Stomach (tissue), 9 donors: ENCODE results near the gene ANKRD44. TPM values are rescaled to one million over a fixed set of nuclear protein-coding genes. Genes with fewer than 3 reads are reported as not detected.

Source experiments
- DNase-seq, 2 donors: peaks; one replicate each; pipeline versions ENCODE4 v3.0.0 to v3.0.0-alpha.2; 2013 to 2019
- H3K27ac ChIP-seq, 5 donors: fragments of 200-600 bp in 4 of 5; sonication (generic) in 4 of 5; one replicate each; pipeline ENCODE4 v1.5.1; 2013 to 2019; ENCODE audit warnings: mild to moderate bottlenecking in 1 of 5, moderate library complexity in 1 of 5
- H3K27me3 ChIP-seq, 3 donors: fragments of 200-600 bp; sonication (generic); one replicate each; pipeline ENCODE4 v1.5.1; 2017 to 2019; ENCODE audit warnings: mixed run types in 1 of 3
- H3K36me3 ChIP-seq, 4 donors: fragments of 200-600 bp; sonication (generic); 1 replicate in 3 of 4; 2 replicates in 1 of 4; pipeline ENCODE4 v1.5.1; 2016 to 2019
- H3K4me1 ChIP-seq, 4 donors: fragments of 200-600 bp; sonication (generic); one replicate each; pipeline ENCODE4 v1.5.1; 2016 to 2019
- H3K4me3 ChIP-seq, 4 donors: fragments of 200-600 bp; sonication (generic) in 3 of 4; one replicate each; pipeline ENCODE4 v1.5.1; 2016 to 2019; ENCODE audit warnings: mild to moderate bottlenecking in 1 of 4
- H3K9me3 ChIP-seq, 4 donors: fragments of 200-600 bp; sonication (generic); one replicate each; pipeline ENCODE4 v1.5.1; 2016 to 2019
- EP300 ChIP-seq: sonication (generic); formaldehyde crosslinking; IDR thresholded peaks from one replicate; pipeline ENCODE4 v1.6.1; 2017; ENCODE audit warnings: antibody characterized with exemption
- POLR2A ChIP-seq, 4 donors: fragments of 450-650 bp; IDR thresholded peaks; one replicate each; pipeline ENCODE4 v1.6.1; 2016; ENCODE audit warnings: antibody characterized with exemption in 4 of 4, control low read depth in 2 of 4, mild to moderate bottlenecking in 1 of 4, moderate library complexity in 1 of 4
- POLR2AphosphoS5 ChIP-seq, 3 donors: sonication (generic); formaldehyde crosslinking; IDR thresholded peaks; one replicate each; pipeline ENCODE4 v1.6.1; 2016; ENCODE audit warnings: antibody characterized with exemption in 3 of 3
- WGBS, 5 donors: extraction: QIAGEN DNeasy Blood & Tissue Kit in 3 of 5; methylation state at CpG; one replicate each; pipeline versions ENCODE4 v1.1.5 to v1.1.7; 2013 to 2018; 5-methylcytosine and 5-hydroxymethylcytosine counted together
- intact Hi-C: fragments of 100-400 bp; cut with DNase I; formaldehyde crosslinking; loops from one replicate; pipeline ENCODE4 v1.15.1; 2023; ENCODE audit warnings: low total_unique reads
- polyA plus RNA-seq, 3 donors: library from polyadenylated mRNA; stranded (reverse); fragments of 200-250 nt; gene quantifications; one replicate each; pipeline ENCODE4 v1.2.3, GENCODE V29; 2013
- total RNA-seq, 5 donors: library from RNA; depleted of rRNA; stranded (reverse); fragments of >200 nt; gene quantifications; one replicate each; pipeline versions ENCODE4 v1.1.0 to v1.2.3, GENCODE V29; 2014 to 2016
- TF ChIP-seq, protein P1 (sequence below), 7 experiments: fragments of 450-650 bp in 4 of 7; fragments of 200-600 bp in 3 of 7; sonication (generic) in 3 of 7; IDR thresholded peaks; one replicate each; pipeline ENCODE4 v1.5.1; 2016 to 2019; ENCODE audit warnings: antibody characterized with exemption in 7 of 7, control low read depth in 2 of 7, mild to moderate bottlenecking in 1 of 7
- donor health status: healthy with polysubstance abuse.
- donor health status: Bipolar disorder and iron deficiency.
- donor health status: healthy.

ANKRD44 gene
- total and polyA plus RNA-seq, 8 donors, result 1.2 to 58.4 (median 7.0) TPM

DNA sequence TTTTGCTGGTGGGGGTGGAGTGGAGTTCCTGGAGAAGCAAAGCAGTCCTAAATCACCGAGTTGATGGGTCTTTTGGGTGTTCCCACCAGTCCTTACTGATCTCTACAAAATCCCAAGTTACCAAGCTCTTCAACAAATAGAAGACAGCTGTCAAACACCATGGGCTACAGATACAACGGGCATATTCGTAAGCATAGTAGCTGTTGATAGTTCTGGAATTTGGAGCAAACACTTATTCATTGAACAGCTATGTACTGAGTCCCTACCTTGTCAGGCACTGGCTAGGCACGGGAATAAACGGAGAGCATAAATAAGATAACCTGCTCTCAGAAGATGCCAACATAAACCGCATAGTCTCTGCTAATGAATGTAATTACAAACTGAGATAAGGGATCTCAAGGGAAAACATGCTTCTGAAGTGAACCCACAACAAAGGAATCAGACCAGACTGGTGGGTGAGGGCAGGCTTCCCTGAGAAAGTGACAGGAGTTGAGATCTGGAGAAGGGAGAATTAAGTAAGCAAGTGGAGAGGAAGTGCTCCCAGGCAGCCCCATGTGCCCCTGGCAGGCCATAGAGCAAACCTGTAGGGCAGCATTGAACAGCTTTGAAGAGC, 947 bp upstream of the ANKRD44 start:
- Histone ChIP-seq H3K4me3 (peak overlapping the region; percentile 65 to 83 (median 69)), H3K9me3 (no peaks in the 10 kb centered on the region), H3K36me3 (no peaks in the 10 kb centered on the region), H3K27me3 (no peaks in the 10 kb centered on the region), H3K27ac (peak overlapping the region; percentile 21 to 90 (median 87)), H3K4me1 (peaks cover 9 to 48% (median 33%) of the 10 kb centered on the region in 4 donors)
- TF ChIP-seq POLR2A (IDR thresholded peaks at IDR 0.05) (no peak), POLR2AphosphoS5 (IDR thresholded peaks at IDR 0.05) (no peak), EP300 (no peak)
- TF ChIP-seq, protein P1, sequence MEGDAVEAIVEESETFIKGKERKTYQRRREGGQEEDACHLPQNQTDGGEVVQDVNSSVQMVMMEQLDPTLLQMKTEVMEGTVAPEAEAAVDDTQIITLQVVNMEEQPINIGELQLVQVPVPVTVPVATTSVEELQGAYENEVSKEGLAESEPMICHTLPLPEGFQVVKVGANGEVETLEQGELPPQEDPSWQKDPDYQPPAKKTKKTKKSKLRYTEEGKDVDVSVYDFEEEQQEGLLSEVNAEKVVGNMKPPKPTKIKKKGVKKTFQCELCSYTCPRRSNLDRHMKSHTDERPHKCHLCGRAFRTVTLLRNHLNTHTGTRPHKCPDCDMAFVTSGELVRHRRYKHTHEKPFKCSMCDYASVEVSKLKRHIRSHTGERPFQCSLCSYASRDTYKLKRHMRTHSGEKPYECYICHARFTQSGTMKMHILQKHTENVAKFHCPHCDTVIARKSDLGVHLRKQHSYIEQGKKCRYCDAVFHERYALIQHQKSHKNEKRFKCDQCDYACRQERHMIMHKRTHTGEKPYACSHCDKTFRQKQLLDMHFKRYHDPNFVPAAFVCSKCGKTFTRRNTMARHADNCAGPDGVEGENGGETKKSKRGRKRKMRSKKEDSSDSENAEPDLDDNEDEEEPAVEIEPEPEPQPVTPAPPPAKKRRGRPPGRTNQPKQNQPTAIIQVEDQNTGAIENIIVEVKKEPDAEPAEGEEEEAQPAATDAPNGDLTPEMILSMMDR (IDR thresholded peaks at IDR 0.05), result no peak
- intact Hi-C loops, result loop anchor here (5.0 kb wide), 1 partner anchor 119 kb away; no protein-coding TSS in a partner anchor
- 22 to 36% (median 31%) methylated on average over 6 of the region's 6 CpGs for WGBS, 5 donors
- no peak for DNase-seq

DNA sequence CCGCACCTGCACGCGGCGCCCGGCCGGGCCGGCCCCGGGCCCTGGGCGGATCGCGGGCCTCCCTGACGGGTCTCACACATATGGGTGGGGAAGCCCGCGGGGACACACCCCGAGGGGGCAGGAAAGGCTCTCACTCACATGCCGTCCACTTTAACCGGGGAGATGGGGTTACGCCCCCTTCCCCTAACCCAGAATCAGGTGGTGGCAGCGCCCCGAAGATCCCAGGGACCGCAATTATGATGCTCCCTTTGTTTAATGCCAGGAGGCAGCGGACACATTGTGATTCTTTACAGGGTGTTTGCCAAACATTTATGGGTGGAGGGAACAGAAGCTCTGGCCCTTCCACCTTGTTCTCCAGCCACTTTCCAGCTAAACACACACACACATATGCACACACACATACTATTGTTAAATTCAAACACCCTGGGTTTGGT, 424 bp upstream of the ANKRD44 start:
- intact Hi-C loops, result loop anchor here (5.0 kb wide), 1 partner anchor 119 kb away; no protein-coding TSS in a partner anchor
- H3K27ac ChIP-seq, result peak overlapping the region; percentile 87 to 93 (median 88)
- DNase-seq, result no peak
- H3K4me1 ChIP-seq, result peaks cover 14 to 53% (median 35%) of the 10 kb centered on the region in 4 donors
- H3K9me3 ChIP-seq, result no peaks in the 10 kb centered on the region
- peak overlapping the region; percentile 65 to 83 (median 69) for H3K4me3 ChIP-seq
- 0 to 2% (median 1%) methylated on average over 12 to 22 of the region's 22 CpGs for WGBS, 5 donors
- H3K27me3 ChIP-seq, result no peaks in the 10 kb centered on the region
- H3K36me3 ChIP-seq, result no peaks in the 10 kb centered on the region
- TF ChIP-seq POLR2A (IDR thresholded peaks at IDR 0.05) (no peak), POLR2AphosphoS5 (IDR thresholded peaks at IDR 0.05) (no peak), EP300 (no peak)
- TF ChIP-seq, protein P1 (IDR thresholded peaks at IDR 0.05), result no peak

DNA sequence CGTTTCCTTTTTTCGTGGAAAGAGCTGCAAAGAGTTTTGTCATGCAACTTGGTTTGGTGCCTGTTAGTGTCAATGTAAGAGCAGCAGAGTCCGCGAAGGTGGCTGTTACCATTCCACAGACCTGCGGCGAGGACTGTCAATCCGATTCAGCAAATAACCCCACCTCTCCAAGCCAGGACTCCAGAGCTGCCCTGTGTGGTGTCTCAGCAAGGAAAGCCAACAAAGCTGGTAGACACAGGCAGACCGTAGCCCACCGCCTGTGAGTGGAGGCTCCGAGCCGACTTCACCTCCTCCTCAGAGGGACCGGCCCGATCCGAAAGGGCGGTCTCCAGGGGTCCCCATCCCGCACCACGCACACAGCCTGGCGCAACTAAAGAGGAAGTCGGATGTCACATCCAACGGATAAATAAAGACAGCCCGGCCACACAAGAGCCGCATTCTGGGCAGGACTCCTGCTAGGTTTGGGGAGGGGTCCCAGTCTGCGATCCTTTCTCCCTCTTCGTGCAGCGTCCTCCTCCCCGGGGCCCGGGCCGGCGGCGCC, 819 bp downstream of the ANKRD44 start:
- peaks cover 16 to 65% (median 40%) of the 10 kb centered on the region in 4 donors for H3K4me1 ChIP-seq
- H3K27ac ChIP-seq, result peak overlapping the region; percentile 87 to 93 (median 88)
- peak; percentile 41 to 67 for DNase-seq
- TF ChIP-seq POLR2A (IDR thresholded peaks at IDR 0.05) (no peak), EP300 (no peak), POLR2AphosphoS5 (IDR thresholded peaks at IDR 0.05) (no peak)
- TF ChIP-seq, protein P1 (IDR thresholded peaks at IDR 0.05), result no peak
- 1 to 2% (median 2%) methylated on average over 25 to 30 of the region's 30 CpGs for WGBS, 5 donors
- H3K27me3 ChIP-seq, result no peaks in the 10 kb centered on the region
- intact Hi-C loops, result loop anchor here (5.0 kb wide), 1 partner anchor 117 kb away; no protein-coding TSS in a partner anchor
- peak overlapping the region; percentile 65 to 83 (median 69) for H3K4me3 ChIP-seq
- no peaks in the 10 kb centered on the region for H3K9me3 ChIP-seq
- H3K36me3 ChIP-seq, result no peaks in the 10 kb centered on the region

DNA sequence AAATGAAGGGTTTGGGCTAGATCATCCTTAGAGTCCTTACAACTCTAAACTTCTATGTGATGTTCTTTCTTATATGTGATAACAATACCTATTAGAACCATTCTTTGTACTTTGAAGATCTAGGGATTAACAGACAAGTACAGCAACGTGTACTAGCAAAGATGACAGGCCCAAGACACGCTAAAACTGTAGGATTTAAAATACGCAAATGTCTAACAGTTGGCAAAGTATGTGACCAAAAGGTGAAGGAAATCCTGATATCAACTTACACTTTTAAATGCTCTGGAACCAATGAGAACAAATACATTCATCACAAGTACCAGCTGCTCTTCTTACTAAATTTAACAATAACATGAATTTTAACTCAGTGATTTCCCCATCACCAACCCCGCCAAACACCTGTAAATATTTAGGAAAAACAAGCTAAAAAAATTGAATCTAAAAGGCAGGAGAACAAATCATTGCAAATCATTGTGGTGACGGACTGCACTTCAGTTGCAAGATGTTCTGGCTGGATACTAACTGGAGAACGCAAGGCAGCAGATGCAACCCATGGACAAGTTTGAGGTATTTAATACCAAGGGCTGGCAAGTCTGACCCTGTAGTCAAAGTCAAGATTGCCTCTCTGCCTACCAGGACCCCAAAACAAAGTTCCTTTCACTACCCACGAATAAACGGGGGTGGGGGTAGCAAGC, 1.4 kb downstream of the ANKRD44 start:
- no peak for DNase-seq
- intact Hi-C loops, result no loop called here
- H3K4me3 ChIP-seq, result peak overlapping the region; percentile 65 to 83 (median 69)
- H3K27ac ChIP-seq, result peak overlapping the region; percentile 87 to 93 (median 88)
- H3K36me3 ChIP-seq, result no peaks in the 10 kb centered on the region
- H3K4me1 ChIP-seq, result peaks cover 16 to 71% (median 40%) of the 10 kb centered on the region in 4 donors
- 51 to 55% (median 53%) methylated on average over 8 of the region's 8 CpGs for WGBS, 5 donors
- TF ChIP-seq POLR2A (IDR thresholded peaks at IDR 0.05), result no peak
- TF ChIP-seq EP300, result no peak
- TF ChIP-seq, protein P1 (IDR thresholded peaks at IDR 0.05), result no peak
- TF ChIP-seq POLR2AphosphoS5 (IDR thresholded peaks at IDR 0.05), result no peak
- H3K9me3 ChIP-seq, result no peaks in the 10 kb centered on the region
- no peaks in the 10 kb centered on the region for H3K27me3 ChIP-seq
